ENCODE results near the gene CMTM6. TPM values are rescaled to one million over a fixed set of nuclear protein-coding genes. Genes with fewer than 3 reads are reported as not detected.

The CMTM6 gene
- total and polyA plus RNA-seq, 11 donors: 5.2 to 34.8 (median 11.6) TPM

DNA sequence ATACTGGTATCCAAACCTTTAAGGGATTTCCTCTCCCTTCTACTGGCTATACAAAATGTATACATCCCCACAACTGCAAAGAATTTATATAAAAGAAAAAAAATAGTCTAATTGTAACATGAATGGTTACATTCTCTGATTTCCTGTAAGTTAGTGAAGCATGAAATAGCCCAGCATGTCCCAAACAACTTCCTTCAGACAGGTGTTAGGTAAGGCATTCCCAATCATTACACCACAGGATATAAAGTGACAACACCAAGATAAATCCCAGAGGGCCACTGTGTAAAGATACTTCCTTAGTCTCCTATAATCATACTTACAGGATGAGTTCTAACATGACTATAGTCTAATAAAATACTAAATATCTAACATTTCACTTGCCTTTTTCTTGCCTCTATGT is 7.6 kb downstream of the CMTM6 start:
- TF ChIP-seq, protein P1, sequence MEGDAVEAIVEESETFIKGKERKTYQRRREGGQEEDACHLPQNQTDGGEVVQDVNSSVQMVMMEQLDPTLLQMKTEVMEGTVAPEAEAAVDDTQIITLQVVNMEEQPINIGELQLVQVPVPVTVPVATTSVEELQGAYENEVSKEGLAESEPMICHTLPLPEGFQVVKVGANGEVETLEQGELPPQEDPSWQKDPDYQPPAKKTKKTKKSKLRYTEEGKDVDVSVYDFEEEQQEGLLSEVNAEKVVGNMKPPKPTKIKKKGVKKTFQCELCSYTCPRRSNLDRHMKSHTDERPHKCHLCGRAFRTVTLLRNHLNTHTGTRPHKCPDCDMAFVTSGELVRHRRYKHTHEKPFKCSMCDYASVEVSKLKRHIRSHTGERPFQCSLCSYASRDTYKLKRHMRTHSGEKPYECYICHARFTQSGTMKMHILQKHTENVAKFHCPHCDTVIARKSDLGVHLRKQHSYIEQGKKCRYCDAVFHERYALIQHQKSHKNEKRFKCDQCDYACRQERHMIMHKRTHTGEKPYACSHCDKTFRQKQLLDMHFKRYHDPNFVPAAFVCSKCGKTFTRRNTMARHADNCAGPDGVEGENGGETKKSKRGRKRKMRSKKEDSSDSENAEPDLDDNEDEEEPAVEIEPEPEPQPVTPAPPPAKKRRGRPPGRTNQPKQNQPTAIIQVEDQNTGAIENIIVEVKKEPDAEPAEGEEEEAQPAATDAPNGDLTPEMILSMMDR (IDR thresholded peaks at IDR 0.05): no peak
- TF ChIP-seq POLR2A (IDR thresholded peaks at IDR 0.05): no peak
- Histone ChIP-seq H3K27me3 (no peaks in the 10 kb centered on the region), H3K27ac (no peak overlapping the region), H3K36me3 (peaks cover 0 to 27% (median 4%) of the 10 kb centered on the region in 9 donors), H3K9me3 (no peaks in the 10 kb centered on the region), H3K4me3 (no peak overlapping the region), H3K4me1 (peaks cover 0 to 73% (median 14%) of the 10 kb centered on the region in 12 donors)
- intact Hi-C loops (cut with DNase I): no loop called here
- DNase-seq (no peak), ATAC-seq (no peak)

DNA sequence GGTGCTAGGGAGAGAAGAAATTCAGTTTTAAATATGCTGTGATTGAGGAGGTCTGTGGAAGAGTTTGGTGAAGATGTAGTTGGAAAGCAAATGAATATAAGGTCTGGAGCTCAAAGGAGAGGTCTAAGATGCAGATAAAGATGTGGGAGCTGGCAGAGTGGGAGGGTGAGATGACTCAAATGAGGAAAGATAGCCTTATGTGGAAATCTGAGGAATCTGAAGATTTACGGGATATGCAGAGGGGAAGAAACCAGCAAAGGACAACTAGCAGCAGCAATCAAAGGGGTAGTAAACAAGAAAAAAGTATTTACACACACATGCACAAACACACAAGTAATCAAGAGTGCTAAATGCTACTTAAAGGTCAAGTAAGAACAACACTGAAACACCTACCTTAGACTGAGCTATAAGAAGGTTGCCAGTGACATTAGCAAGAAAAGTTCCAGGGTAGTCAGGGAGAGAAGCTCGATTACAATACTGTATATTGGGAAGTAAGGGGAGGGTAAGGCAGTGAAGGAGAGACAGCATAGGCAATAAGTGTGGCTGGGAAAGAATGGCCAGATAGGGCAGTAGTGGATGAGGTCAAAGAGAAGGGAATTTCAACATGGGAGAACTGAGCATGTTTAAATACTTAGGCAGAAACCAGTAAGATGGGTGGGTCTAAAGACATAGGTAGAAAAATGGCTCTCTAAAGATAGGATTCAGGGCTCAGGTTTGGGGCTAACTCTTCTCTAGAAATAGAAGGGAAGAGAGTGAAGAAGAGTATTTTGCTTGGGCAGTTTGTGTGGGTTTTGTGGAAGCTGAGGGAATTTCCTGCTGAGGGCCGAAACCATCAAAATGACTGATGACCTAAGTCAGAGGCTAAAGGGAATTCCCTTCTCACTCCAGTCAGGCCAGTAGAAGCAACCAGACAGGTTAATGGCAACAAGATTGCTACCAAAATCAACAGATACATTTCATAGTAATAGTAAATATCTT is 8.9 kb downstream of the CMTM6 start:
- intact Hi-C loops (cut with DNase I): no loop called here
- H3K4me3 ChIP-seq: no peak overlapping the region
- H3K27ac ChIP-seq: peak overlapping the region in 1 of 12 donors; percentile 1
- no peaks in the 10 kb centered on the region for H3K9me3 ChIP-seq
- DNase-seq: no peak
- no peaks in the 10 kb centered on the region for H3K27me3 ChIP-seq
- H3K4me1 ChIP-seq: peaks cover 0 to 61% (median 15%) of the 10 kb centered on the region in 12 donors
- 63 to 76% (median 70%) methylated on average over 3 of the region's 3 CpGs for WGBS, 4 donors
- no peak for TF ChIP-seq POLR2A (IDR thresholded peaks at IDR 0.05)
- TF ChIP-seq, protein P1 (IDR thresholded peaks at IDR 0.05): no peak
- peaks cover 0 to 20% (median 4%) of the 10 kb centered on the region in 9 donors for H3K36me3 ChIP-seq
- ATAC-seq: no peak

DNA sequence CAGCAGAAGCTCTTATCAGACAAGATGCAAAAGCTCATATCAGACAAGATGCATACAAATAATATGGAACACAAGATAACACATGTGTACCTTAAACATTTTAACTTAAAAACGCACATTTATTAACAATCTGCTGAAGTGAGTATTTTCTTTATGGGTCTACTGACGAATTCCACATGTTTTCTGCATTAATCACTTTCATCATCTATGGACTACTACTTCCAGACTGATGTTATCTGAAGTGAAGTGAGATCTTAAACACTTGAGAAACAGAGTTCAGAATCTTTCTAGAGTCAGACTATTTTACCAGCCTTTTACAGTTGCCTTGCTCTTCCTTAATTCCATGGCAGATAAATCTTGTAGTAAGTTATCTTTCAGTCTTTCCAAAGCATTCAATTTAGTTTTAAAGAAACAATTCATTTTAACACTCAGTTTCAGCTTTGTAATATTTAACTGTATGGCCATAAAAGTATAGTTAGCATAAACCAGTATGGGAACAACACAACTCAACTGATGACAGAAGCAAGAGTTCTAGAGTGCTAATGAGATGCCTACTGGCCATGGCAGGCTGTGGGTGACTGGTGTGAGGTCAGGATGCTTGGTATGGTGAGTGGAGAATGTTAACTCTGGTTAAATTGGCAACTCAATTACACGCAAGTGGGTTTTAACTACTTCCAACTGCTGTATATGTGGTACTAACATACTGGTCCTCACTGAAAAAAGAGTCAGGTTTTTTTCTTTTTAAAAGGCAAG is 9.8 kb downstream of the CMTM6 start:
- Histone ChIP-seq H3K9me3 (no peaks in the 10 kb centered on the region), H3K36me3 (peaks cover 0 to 29% (median 4%) of the 10 kb centered on the region in 9 donors), H3K4me3 (no peak overlapping the region), H3K27me3 (no peaks in the 10 kb centered on the region), H3K4me1 (peaks cover 0 to 56% (median 21%) of the 10 kb centered on the region in 12 donors), H3K27ac (no peak overlapping the region)
- no peak for TF ChIP-seq POLR2A (IDR thresholded peaks at IDR 0.05)
- TF ChIP-seq, protein P1 (IDR thresholded peaks at IDR 0.05): no peak
- ATAC-seq: peak in 1 of 4 donors; percentile 36
- intact Hi-C loops (cut with DNase I): no loop called here
- no peak for DNase-seq
- WGBS, 4 donors: 86 to 94% (median 87%) methylated on average over 3 of the region's 3 CpGs

DNA sequence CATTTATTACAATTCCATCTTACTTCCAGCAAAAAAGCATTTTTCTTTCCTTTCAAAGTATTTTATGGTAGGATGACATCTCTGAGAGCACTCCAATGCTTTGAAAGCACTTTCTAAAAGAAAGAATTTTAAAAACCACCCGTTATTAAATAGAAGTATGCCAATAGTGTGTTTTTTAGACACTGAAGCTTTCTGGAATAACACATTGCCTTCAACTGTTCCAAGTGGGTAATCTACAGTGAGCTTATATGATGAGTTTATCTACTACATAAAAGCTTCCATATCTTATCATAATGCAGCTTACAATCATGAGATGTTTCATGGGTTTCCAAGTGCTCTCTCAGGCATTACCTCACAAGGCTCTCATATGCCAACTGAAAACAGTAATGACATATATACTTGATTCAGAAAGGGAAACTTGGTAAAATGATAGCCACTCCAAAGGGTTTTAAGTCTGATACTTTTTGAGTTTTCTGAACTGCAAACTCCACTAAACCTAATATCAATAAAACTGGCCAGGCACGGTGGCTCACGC is 14.1 kb downstream of the CMTM6 start:
- Histone ChIP-seq H3K27me3 (no peaks in the 10 kb centered on the region), H3K27ac (no peak overlapping the region), H3K9me3 (no peaks in the 10 kb centered on the region), H3K36me3 (peaks cover 0 to 62% (median 21%) of the 10 kb centered on the region in 9 donors), H3K4me1 (peaks cover 0 to 36% (median 9%) of the 10 kb centered on the region in 12 donors), H3K4me3 (no peak overlapping the region)
- TF ChIP-seq, protein P1 (IDR thresholded peaks at IDR 0.05): no peak
- no peak for TF ChIP-seq POLR2A (IDR thresholded peaks at IDR 0.05)
- 75 to 81% (median 78%) methylated on average over 3 of the region's 3 CpGs for WGBS, 4 donors
- DNase-seq (no peak), ATAC-seq (no peak)
- intact Hi-C loops (cut with DNase I): no loop called here

All from heart left ventricle (tissue), 16 donors.